GM12864 (cell line): ENCODE data around the gene SFT2D1.
"Not testable (repeated sequence)": the region's sequence is repeated elsewhere in the genome, so short reads cannot be mapped to it uniquely, and the experiment has no call there.

Experiments used
- DNase-seq: peaks from one replicate; pipeline ENCODE4 v3.0.0-alpha.2; 2011; ENCODE audit warnings: low read depth
- H3K4me3 ChIP-seq: 2 replicates; pipeline ENCODE4 v1.5.1; 2011; ENCODE audit warnings: mild to moderate bottlenecking, low read depth, low read length, control low read depth
- CTCF ChIP-seq: IDR thresholded peaks from 2 replicates; pipeline ENCODE4 v1.5.1; 2011; ENCODE audit warnings: low read depth, mild to moderate bottlenecking, moderate library complexity, low read length, control low read depth, inconsistent platforms; ENCODE audit errors: missing control alignments

SFT2D1 gene

GRCh38 chr6:166342349-166343149, at the start of gene SFT2D1:
Gene SFT2D1 (minus strand): TSS chr6:166342545. CDS start chr6:166342481, 64 bp downstream.
- TF ChIP-seq CTCF: no peak
- H3K4me3 ChIP-seq: peak within 1 kb of the TSS; percentile 99
- DNase-seq: peak; percentile 70

- no peak overlapping the region for H3K4me3 ChIP-seq
- no peak for TF ChIP-seq CTCF
- no peak for DNase-seq
Observed at GRCh38 chr6:166389119-166389518, 46.8 kb upstream of the SFT2D1 start.

GRCh38 chr6:166388290-166389004, 46.1 kb upstream of the SFT2D1 start:
- no peak for TF ChIP-seq CTCF
- no peak for DNase-seq
- H3K4me3 ChIP-seq: no peak overlapping the region

GRCh38 chr6:166387642-166388289, 45.4 kb upstream of the SFT2D1 start:
- no peak for TF ChIP-seq CTCF
- H3K4me3 ChIP-seq: no peak overlapping the region
- no peak for DNase-seq

- not testable (repeated sequence) for H3K4me3 ChIP-seq, DNase-seq
Observed at GRCh38 chr6:166387098-166387497, 44.8 kb upstream of the SFT2D1 start.

- DNase-seq: no peak
- TF ChIP-seq CTCF: no peak
- H3K4me3 ChIP-seq: no peak overlapping the region
Observed at GRCh38 chr6:166386111-166386510, 43.8 kb upstream of the SFT2D1 start.

GRCh38 chr6:166383802-166384363, 41.5 kb upstream of the SFT2D1 start:
- not testable (repeated sequence) for DNase-seq
- TF ChIP-seq CTCF: peak; percentile 32
- peak overlapping the region; percentile 84 for H3K4me3 ChIP-seq
